Spleen (tissue), 11 donors: Measurements from ENCODE around the gene ZNF652. TPM values are rescaled to one million over a fixed set of nuclear protein-coding genes. Genes with fewer than 3 reads are reported as not detected.

Experiments used
- DNase-seq: peaks from one replicate; pipeline ENCODE4 v3.0.0-alpha.2; 2020
- H3K27ac ChIP-seq, 8 donors: fragments of 200-600 bp; sonication (generic) in 7 of 8; 1 replicate in 4 of 8; 2 replicates in 4 of 8; pipeline versions ENCODE4 v1.5.0 to v1.8.0; 2016 to 2021; ENCODE audit warnings: inconsistent platforms in 4 of 8, mild to moderate bottlenecking in 4 of 8, moderate library complexity in 1 of 8
- H3K27me3 ChIP-seq, 7 donors: fragments of 200-600 bp; sonication (generic) in 6 of 7; replicated peaks in 1 of 7; 1 replicate in 4 of 7; 2 replicates in 3 of 7; pipeline versions ENCODE4 v1.5.0 to v1.8.0; 2016 to 2021; ENCODE audit warnings: inconsistent platforms in 3 of 7, mild to moderate bottlenecking in 1 of 7
- H3K36me3 ChIP-seq, 6 donors: fragments of 200-600 bp; sonication (generic) in 5 of 6; 1 replicate in 4 of 6; 2 replicates in 2 of 6; pipeline versions ENCODE4 v1.5.0 to v1.8.0; 2016 to 2021; ENCODE audit warnings: inconsistent platforms in 2 of 6
- H3K4me1 ChIP-seq, 6 donors: fragments of 200-600 bp; sonication (generic) in 5 of 6; 1 replicate in 3 of 6; 2 replicates in 3 of 6; pipeline versions ENCODE4 v1.5.0 to v1.8.0; 2016 to 2021; ENCODE audit warnings: inconsistent platforms in 3 of 6
- H3K4me3 ChIP-seq, 8 donors: fragments of 200-600 bp; sonication (generic) in 7 of 8; 1 replicate in 4 of 8; 2 replicates in 4 of 8; pipeline versions ENCODE4 v1.5.0 to v1.8.0; 2016 to 2021; ENCODE audit warnings: inconsistent platforms in 4 of 8, mild to moderate bottlenecking in 4 of 8, moderate library complexity in 2 of 8
- H3K9me3 ChIP-seq, 8 donors: fragments of 200-600 bp; sonication (generic) in 7 of 8; 1 replicate in 4 of 8; 2 replicates in 4 of 8; pipeline versions ENCODE4 v1.5.0 to v1.8.0; 2016 to 2021; ENCODE audit warnings: inconsistent platforms in 4 of 8
- POLR2A ChIP-seq, 3 donors: fragments of 450-650 bp; IDR thresholded peaks; one replicate each; pipeline ENCODE4 v1.5.1; 2017; ENCODE audit warnings: antibody characterized with exemption in 3 of 3, mild to moderate bottlenecking in 1 of 3
- POLR2AphosphoS5 ChIP-seq, 3 donors: sonication (generic); formaldehyde crosslinking; IDR thresholded peaks; one replicate each; pipeline ENCODE4 v1.5.1; 2017; ENCODE audit warnings: antibody characterized with exemption in 3 of 3
- WGBS, 5 donors: extraction: QIAGEN DNeasy Blood & Tissue Kit in 3 of 5; methylation state at CpG; one replicate each; pipeline versions ENCODE4 v1.1.5 to v1.1.7; 2013 to 2018; 5-methylcytosine and 5-hydroxymethylcytosine counted together
- intact Hi-C: fragments of 100-400 bp; cut with DNase I; formaldehyde crosslinking; loops from one replicate; pipeline ENCODE4 v1.15.0; 2023; ENCODE audit warnings: low total_unique reads
- polyA plus RNA-seq, 3 donors: library from polyadenylated mRNA; stranded (reverse); fragments of 200-250 nt; gene quantifications; one replicate each; pipeline ENCODE4 v1.2.1, GENCODE V29; 2013
- total RNA-seq, 7 donors: library from RNA; depleted of rRNA in 3 of 7; stranded (reverse); fragments of >200 nt in 3 of 7; fragmentation: NEBNext Ultra II Directional in 4 of 7; extraction: Animal tissue kit (Norgen Biotek cat#: 25700) in 4 of 7; gene quantifications; one replicate each; pipeline versions ENCODE4 v1.1.0 to v1.2.1, GENCODE V29; 2016 to 2021
- TF ChIP-seq, protein P1 (sequence below), 11 experiments: fragments of 200-600 bp in 7 of 11; fragments of 450-650 bp in 4 of 11; sonication (generic) in 4 of 11; IDR thresholded peaks in 8 of 11; conservative IDR thresholded peaks in 3 of 11; 1 replicate in 7 of 11; 2 replicates in 4 of 11; pipeline versions ENCODE4 v1.4.0 to v1.8.0; 2016 to 2021; ENCODE audit warnings: antibody characterized with exemption in 11 of 11, inconsistent platforms in 4 of 11, mild to moderate bottlenecking in 1 of 11
- donor health status: healthy with polysubstance abuse.
- donor health status: DM: no; HTN: no; CAD: no; lungs with moderate emphysema.
- donor health status: DM: no; HTN: no; CAD: no.
- donor health status: Bipolar disorder and iron deficiency.
- donor health status: healthy.
- donor health status: DM: no; HTN: no; CAD: no.
- donor health status: DM: yes; HTN: yes; CAD: no.

The ZNF652 gene
- total and polyA plus RNA-seq, 10 donors = 18.2 to 73.9 (median 52.5) TPM

- WGBS, 5 donors = 73 to 83% (median 75%) methylated on average over 3 of the region's 3 CpGs
- no peak for TF ChIP-seq POLR2A (IDR thresholded peaks at IDR 0.05)
- H3K36me3 ChIP-seq = peaks cover 0 to 65% (median 22%) of the 10 kb centered on the region in 6 donors
Measured at GRCh38 chr17:49294122-49294521, 67.9 kb downstream of the ZNF652 start.

GRCh38 chr17:49292901-49293300 is 69.1 kb downstream of the ZNF652 start:
- no peaks in the 10 kb centered on the region for H3K9me3 ChIP-seq
- no peak for TF ChIP-seq POLR2A (IDR thresholded peaks at IDR 0.05)
- no peak for TF ChIP-seq POLR2AphosphoS5 (IDR thresholded peaks at IDR 0.05)
- TF ChIP-seq, protein P1, sequence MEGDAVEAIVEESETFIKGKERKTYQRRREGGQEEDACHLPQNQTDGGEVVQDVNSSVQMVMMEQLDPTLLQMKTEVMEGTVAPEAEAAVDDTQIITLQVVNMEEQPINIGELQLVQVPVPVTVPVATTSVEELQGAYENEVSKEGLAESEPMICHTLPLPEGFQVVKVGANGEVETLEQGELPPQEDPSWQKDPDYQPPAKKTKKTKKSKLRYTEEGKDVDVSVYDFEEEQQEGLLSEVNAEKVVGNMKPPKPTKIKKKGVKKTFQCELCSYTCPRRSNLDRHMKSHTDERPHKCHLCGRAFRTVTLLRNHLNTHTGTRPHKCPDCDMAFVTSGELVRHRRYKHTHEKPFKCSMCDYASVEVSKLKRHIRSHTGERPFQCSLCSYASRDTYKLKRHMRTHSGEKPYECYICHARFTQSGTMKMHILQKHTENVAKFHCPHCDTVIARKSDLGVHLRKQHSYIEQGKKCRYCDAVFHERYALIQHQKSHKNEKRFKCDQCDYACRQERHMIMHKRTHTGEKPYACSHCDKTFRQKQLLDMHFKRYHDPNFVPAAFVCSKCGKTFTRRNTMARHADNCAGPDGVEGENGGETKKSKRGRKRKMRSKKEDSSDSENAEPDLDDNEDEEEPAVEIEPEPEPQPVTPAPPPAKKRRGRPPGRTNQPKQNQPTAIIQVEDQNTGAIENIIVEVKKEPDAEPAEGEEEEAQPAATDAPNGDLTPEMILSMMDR (IDR thresholded peaks at IDR 0.05 in 8 of 11, conservative IDR thresholded peaks at IDR 0.05 in 3 of 11) = no peak
- H3K36me3 ChIP-seq = peaks cover 0 to 52% (median 13%) of the 10 kb centered on the region in 6 donors
- H3K27ac ChIP-seq = no peak overlapping the region
- no peaks in the 10 kb centered on the region for H3K27me3 ChIP-seq
- H3K4me3 ChIP-seq = no peak overlapping the region
- intact Hi-C loops = no loop called here
- DNase-seq = no peak
- H3K4me1 ChIP-seq = no peaks in the 10 kb centered on the region

More at GRCh38 chr17:49294122-49294521, 67.9 kb downstream of the ZNF652 start:
- no peaks in the 10 kb centered on the region for H3K4me1 ChIP-seq
- H3K27me3 ChIP-seq = no peaks in the 10 kb centered on the region
- intact Hi-C loops = no loop called here
- H3K27ac ChIP-seq = no peak overlapping the region
- H3K9me3 ChIP-seq = no peaks in the 10 kb centered on the region
- H3K4me3 ChIP-seq = no peak overlapping the region
- DNase-seq = no peak

GRCh38 chr17:49291929-49292328 is 70.1 kb downstream of the ZNF652 start:
- Histone ChIP-seq H3K27ac (no peak overlapping the region), H3K36me3 (peaks cover 0 to 43% (median 6%) of the 10 kb centered on the region in 6 donors), H3K9me3 (no peaks in the 10 kb centered on the region), H3K27me3 (no peaks in the 10 kb centered on the region), H3K4me3 (no peak overlapping the region), H3K4me1 (no peaks in the 10 kb centered on the region)
- intact Hi-C loops = no loop called here
- no peak for DNase-seq
- TF ChIP-seq, protein P1 (IDR thresholded peaks at IDR 0.05 in 8 of 11, conservative IDR thresholded peaks at IDR 0.05 in 3 of 11) = no peak

- no peak for DNase-seq
- Histone ChIP-seq H3K27ac (no peak overlapping the region), H3K27me3 (no peaks in the 10 kb centered on the region), H3K36me3 (peaks cover 0 to 34% (median 6%) of the 10 kb centered on the region in 6 donors), H3K4me1 (no peaks in the 10 kb centered on the region), H3K4me3 (no peak overlapping the region), H3K9me3 (no peaks in the 10 kb centered on the region)
- intact Hi-C loops = no loop called here
- WGBS, 5 donors = 61 to 71% (median 66%) methylated on average over 4 of the region's 4 CpGs
- no peak for TF ChIP-seq POLR2A (IDR thresholded peaks at IDR 0.05)
- TF ChIP-seq, protein P1 (IDR thresholded peaks at IDR 0.05 in 8 of 11, conservative IDR thresholded peaks at IDR 0.05 in 3 of 11) = peak; percentile 26 to 72 (median 56)
Measured at GRCh38 chr17:49290690-49291359, 71.2 kb downstream of the ZNF652 start.

DNA sequence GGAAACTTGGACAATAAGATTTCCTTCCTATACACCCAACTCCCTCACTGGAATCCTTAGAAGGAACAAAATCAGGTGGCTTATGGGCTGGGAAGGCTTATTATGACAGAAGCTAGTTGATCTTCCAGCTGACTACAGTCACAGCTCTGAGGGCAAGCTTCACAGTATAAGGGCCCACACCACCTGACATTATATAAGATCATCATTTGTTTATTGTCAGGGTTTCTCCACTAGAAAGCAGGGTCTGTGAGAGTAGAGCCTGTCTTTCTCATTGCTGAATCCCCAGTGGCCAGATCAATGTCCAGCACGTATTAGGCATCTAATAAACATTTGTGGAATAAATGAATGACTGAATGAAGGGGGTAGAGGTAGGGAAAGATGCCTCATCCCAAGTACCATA is 73.7 kb downstream of the ZNF652 start:
- intact Hi-C loops = no loop called here
- DNase-seq = no peak
- Histone ChIP-seq H3K4me1 (no peaks in the 10 kb centered on the region), H3K36me3 (peaks cover 0 to 29% (median 6%) of the 10 kb centered on the region in 6 donors), H3K27ac (no peak overlapping the region), H3K27me3 (no peaks in the 10 kb centered on the region), H3K9me3 (no peaks in the 10 kb centered on the region), H3K4me3 (no peak overlapping the region)
- 76 to 100% (median 88%) methylated on average over 1 of the region's 1 CpG for WGBS, 5 donors
- TF ChIP-seq, protein P1 (IDR thresholded peaks at IDR 0.05 in 8 of 11, conservative IDR thresholded peaks at IDR 0.05 in 3 of 11) = no peak
- TF ChIP-seq POLR2A (IDR thresholded peaks at IDR 0.05) (no peak), POLR2AphosphoS5 (IDR thresholded peaks at IDR 0.05) (no peak)
